ENCODE measurements around the gene CAMTA1.

Gene CAMTA1

GRCh38 chr1:7497107-7497637, 711.9 kb downstream of the CAMTA1 start:
- no peak for DNase-seq

- no peak for DNase-seq
These were observed 715.3 kb downstream of the CAMTA1 start for GRCh38 chr1:7500381-7501083.

GRCh38 chr1:7501084-7501491, 715.8 kb downstream of the CAMTA1 start:
- no peak for DNase-seq

DNA sequence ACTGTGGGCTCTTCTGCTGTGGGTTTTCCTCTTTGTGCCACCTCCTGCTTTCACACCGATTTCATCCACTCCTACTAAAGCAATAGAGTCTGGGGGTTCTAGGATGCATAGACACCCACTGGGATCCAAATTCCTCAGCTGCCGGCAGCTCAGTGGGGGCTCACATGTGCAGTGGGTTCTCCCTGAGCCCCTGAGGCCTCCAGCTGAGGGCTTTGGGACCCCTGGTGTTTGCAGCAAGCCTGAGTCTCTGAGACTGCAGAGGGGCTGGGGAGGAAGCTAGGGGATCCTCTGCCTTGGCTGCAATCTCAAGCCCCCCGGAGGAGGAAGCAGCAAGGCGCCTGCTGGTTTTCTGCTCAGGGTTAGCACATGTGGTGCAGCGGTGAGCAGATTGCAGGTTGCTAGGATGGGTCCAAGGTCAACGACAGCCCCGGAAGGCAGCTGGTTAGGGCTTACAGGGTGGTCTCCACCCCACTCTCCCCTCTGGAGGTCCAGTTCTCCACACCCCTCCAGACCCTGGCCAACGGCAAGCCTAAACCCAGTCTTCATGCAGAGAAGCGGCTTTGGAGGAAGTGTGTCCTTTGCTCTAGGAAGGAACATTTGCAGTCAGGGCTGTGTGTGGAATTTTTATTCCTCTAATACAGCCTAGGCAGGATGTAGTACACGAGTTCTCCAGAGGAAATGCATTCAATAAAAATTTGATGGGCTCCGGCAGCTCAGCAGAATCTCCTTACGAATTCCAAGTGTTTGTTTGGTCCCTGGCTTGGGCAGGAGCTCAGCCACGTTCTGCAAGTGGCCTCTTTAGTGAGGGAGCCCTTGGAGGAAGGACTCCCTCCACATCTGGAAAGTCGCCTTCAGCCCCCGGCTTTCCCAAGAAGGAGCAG, 716.7 kb downstream of the CAMTA1 start:
- DNase-seq = no peak

DNA sequence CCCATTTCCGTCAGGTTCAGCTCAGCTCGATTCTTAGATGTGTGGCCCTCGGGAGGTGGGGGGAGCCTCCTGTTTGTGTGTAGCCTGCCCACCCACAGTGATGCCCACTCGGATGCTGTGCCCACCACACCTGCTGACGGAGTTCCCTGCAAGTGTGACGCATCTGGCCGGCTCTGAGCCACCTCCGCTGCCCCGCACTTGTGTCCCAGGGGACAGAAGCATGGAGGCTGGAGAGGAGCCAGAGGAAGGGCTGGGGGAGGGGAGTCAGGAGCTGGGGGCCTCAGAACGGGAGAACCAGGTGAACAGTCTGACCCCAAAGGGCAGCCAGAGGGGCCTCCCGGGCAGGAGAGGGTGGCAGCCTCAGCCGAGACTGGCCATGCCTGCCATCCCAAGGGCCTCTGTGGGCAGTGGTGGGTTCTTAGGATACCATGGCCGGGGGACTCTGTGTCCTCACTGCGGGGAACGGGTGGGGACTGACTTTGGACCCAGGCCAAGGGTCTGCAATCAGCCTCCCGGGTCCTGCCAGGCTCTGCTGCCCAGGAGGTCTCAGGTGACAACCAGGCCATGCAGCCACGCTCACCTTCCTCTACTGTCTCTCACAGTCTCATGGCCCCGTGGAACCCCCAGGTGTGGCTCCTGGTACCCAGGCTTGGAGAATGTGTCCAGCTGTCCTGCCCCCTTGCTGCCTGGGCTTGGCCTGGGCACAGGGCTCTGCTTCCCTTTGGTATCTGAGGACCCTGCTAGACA, 718.6 kb downstream of the CAMTA1 start:
- DNase-seq = no peak

DNA sequence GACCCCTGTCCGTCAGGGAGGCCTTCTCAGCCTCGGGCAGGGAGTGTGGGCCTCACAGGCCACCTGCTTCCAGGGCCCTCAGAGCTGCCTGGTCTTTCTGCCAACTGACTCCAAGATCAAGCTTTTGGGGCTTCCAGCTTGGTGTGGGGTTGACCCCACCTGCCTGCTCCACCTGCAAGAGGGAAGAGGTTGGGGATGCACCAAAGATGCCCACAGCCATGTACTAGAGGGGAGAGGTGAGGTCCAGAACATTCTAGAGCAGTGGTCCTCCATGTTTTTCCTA, 719.1 kb downstream of the CAMTA1 start:
- DNase-seq = no peak

DNA sequence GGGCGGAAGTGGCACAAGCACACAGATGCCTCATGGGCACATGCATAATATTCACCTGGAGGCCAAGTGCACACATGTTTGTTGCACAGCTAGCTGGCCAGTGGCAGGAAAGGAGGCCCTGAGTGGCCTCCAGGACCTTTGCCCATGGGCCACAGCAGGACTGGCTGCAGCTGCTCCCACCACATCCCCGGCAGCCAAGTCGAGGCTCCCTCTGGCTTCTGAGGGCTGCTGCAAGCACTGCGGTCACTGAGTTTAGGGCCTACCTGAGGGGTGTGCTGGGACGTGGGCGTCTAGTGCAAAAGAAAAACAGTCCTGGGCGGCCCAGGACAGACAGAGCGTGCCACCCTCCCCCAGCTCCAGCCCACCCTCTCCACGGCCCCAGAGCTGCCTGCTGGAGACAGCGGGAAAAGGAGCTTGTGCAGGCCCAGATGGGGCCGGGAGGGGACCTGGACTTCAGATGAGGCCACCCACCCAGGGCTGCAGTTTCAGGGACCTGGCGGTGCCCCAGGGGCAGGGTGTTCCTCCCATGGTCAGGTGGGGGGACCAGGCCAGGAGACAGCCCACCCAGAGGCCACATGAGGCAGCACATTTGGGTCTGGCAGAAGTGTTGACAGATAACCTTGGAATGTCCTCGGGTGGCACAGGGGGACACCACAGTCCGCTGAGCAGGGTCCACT, 720.0 kb downstream of the CAMTA1 start:
- no peak for DNase-seq

GRCh38 chr1:7505771-7506453, 720.7 kb downstream of the CAMTA1 start:
- no peak for DNase-seq

- no peak for DNase-seq
These were observed 721.4 kb downstream of the CAMTA1 start for GRCh38 chr1:7506454-7507284.

DNA sequence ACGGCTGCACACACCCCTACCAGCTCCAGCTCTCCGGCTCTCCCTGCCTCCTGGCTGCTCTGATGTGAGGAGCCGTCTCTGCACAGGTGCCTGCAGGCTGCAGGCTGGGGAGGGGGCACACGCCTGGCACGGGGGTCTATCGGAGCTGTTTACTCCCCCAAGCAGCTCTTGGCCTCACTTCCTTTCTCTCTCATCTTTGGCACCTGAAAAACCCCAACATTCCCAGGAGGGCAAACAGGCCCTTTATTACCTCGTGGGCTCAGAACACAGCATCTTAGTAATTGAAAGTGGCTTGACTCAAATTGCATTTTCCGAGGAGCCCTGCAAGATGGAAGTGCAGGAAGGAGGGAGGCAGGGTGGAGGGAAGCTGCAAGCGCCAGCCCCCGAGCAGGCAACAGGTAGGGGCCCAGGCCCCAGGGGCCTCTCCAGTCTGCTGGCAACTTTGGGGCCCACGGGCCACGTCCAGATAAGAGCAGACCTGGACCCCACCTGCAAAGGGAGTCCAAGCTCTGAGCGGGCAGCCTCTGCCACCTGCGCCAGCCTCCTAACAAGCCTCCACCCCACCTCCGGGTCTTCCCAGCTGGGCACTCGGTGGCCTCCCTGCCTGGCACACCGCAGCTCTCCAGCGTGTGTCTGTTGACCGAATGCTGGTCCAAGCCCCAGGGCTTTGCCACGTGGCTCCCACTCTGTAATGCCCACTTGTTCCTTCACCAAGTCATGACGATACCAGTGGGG, 722.2 kb downstream of the CAMTA1 start:
- no peak for DNase-seq

- no peak for DNase-seq
These were observed 723.0 kb downstream of the CAMTA1 start for GRCh38 chr1:7508052-7508933.

GRCh38 chr1:7508934-7509519, 723.8 kb downstream of the CAMTA1 start:
- no peak for DNase-seq

- DNase-seq = no peak
These were observed 724.3 kb downstream of the CAMTA1 start for GRCh38 chr1:7509598-7509997.

GRCh38 chr1:7510389-7510931, 725.2 kb downstream of the CAMTA1 start:
- DNase-seq = no peak

GRCh38 chr1:7511381-7511780, 726.1 kb downstream of the CAMTA1 start:
- no peak for DNase-seq

- no peak for DNase-seq
These were observed 727.8 kb downstream of the CAMTA1 start for GRCh38 chr1:7513081-7513480.

DNA sequence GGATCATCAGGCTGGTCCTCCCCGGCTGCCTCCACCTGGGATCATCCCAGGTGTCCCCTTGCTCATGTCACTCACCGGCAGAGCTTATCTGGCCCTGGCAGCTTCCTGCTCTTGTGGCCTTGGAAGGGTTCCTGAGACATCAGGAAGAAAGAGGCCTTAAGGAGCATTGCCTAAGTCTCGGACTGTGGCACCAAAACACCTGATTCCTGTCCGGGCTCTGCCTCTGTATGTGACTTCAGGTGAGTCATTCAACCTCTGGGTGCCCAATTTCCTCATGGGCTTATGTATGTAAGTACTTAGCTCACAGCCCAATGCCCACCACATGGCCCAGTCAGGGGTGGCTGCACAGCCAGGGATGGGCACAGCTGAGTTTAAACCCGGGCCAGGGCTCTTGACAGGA, 729.9 kb downstream of the CAMTA1 start:
- DNase-seq = no peak

DNA sequence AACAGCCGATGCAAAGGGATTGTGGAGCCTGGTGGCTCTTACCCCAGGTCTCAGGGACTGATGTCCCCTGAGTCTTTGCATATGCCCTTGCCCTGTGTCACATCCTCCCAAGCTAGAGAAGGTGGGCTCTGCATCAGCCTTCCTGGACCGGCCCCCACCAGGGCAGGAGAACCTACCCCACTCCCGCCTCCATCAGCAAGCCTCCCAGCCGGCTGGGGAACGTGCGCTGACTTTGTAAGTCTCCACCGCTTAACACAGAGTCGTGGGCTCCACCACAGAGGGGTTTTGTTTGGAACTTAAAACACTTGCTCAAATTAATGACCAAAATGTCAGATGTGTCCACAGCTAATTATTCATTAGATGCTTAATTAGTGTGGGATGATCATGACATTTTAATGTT, 730.6 kb downstream of the CAMTA1 start:
- no peak for DNase-seq

GRCh38 chr1:7516341-7516740, 731.1 kb downstream of the CAMTA1 start:
- DNase-seq = no peak

Data from NCI-H510A (cell line).